Endometrial microvascular endothelial cells (primary cell): ENCODE data around the gene MRPS18C. TPM values are rescaled to one million over a fixed set of nuclear protein-coding genes. Genes with fewer than 3 reads are reported as not detected.

Experiments used
- in situ Hi-C: cut with HindIII; loops from 2 replicates; pipeline ENCODE4 v1.10.0; 2017; ENCODE audit warnings: low sequenced_read_pairs, low pct_unique_long_range_greater_than_20kb; ENCODE audit errors: inconsistent ontology term
- total RNA-seq: library from RNA; depleted of rRNA; stranded (reverse); fragments of >200 nt; gene quantifications from one replicate; pipeline ENCODE4 v1.2.3, GENCODE V29; 2015; ENCODE audit errors: inconsistent ontology term

MRPS18C gene
- 29.4 TPM for total RNA-seq

- in situ Hi-C loops: loop anchor here (25.0 kb wide), 1 partner anchor 168 kb away; the partner anchor contains the start of gene COQ2
Observed at GRCh38 chr4:83455281-83456183, at the start of gene MRPS18C, which contains the start of gene HELQ. Gene MRPS18C (plus strand): TSS chr4:83456058. CDS start chr4:83456078, 20 bp downstream. Gene HELQ (minus strand): TSS chr4:83455823. CDS start chr4:83455693, 130 bp downstream.

GRCh38 chr4:83408908-83409307, 47.0 kb upstream of the MRPS18C start:
- in situ Hi-C loops: no loop called here

GRCh38 chr4:83413676-83414075, 42.2 kb upstream of the MRPS18C start:
- in situ Hi-C loops: no loop called here

- in situ Hi-C loops: no loop called here
Observed at GRCh38 chr4:83417566-83417965, 38.3 kb upstream of the MRPS18C start.

- in situ Hi-C loops: no loop called here
Observed at GRCh38 chr4:83418211-83418610, 37.6 kb upstream of the MRPS18C start.

GRCh38 chr4:83431200-83431599, 24.7 kb upstream of the MRPS18C start:
- in situ Hi-C loops: no loop called here

- in situ Hi-C loops: no loop called here
Observed at GRCh38 chr4:83436680-83437079, 19.2 kb upstream of the MRPS18C start.

GRCh38 chr4:83438719-83439118, 17.1 kb upstream of the MRPS18C start:
- in situ Hi-C loops: no loop called here

- in situ Hi-C loops: no loop called here
Observed at GRCh38 chr4:83440148-83440814, 15.6 kb upstream of the MRPS18C start.

- in situ Hi-C loops: no loop called here
Observed at GRCh38 chr4:83440899-83441298, 15.0 kb upstream of the MRPS18C start.

- in situ Hi-C loops: no loop called here
Observed at GRCh38 chr4:83449009-83449408, 6.8 kb upstream of the MRPS18C start.

GRCh38 chr4:83454686-83455085, 1.2 kb upstream of the MRPS18C start:
- in situ Hi-C loops: loop anchor here (25.0 kb wide), 1 partner anchor 167 kb away; the partner anchor contains the start of gene COQ2

- in situ Hi-C loops: loop anchor here (25.0 kb wide), 1 partner anchor 169 kb away; the partner anchor contains the start of gene COQ2
Observed at GRCh38 chr4:83456184-83456501, 285 bp downstream of the MRPS18C start.

- in situ Hi-C loops: loop anchor here (25.0 kb wide), 1 partner anchor 186 kb away; the partner anchor contains the start of gene COQ2
Observed at GRCh38 chr4:83473423-83473822, 17.6 kb downstream of the MRPS18C start.

- in situ Hi-C loops: loop anchor here (25.0 kb wide), 1 partner anchor 187 kb away; the partner anchor contains the start of gene COQ2
Observed at GRCh38 chr4:83473966-83474365, 18.1 kb downstream of the MRPS18C start.

- in situ Hi-C loops: no loop called here
Observed at GRCh38 chr4:83484500-83485461, 28.9 kb downstream of the MRPS18C start, which contains the start of gene ABRAXAS1. Gene ABRAXAS1 (minus strand): TSS chr4:83485100. CDS start chr4:83485072, 28 bp downstream.

- in situ Hi-C loops: no loop called here
Observed at GRCh38 chr4:83486457-83487129, 30.7 kb downstream of the MRPS18C start.

GRCh38 chr4:83489711-83490326, 34.0 kb downstream of the MRPS18C start:
- in situ Hi-C loops: no loop called here
